Peyer's patch (tissue), 4 donors: ENCODE measurements around the gene RBM19.

ENCODE experiments used
- CTCF ChIP-seq, 6 experiments: fragments of 450-650 bp in 4 of 6; fragments of 200-600 bp in 2 of 6; sonication (generic) in 1 of 6; IDR thresholded peaks; one replicate each; pipeline ENCODE4 v1.5.1; 2017 to 2019; ENCODE audit warnings: antibody characterized with exemption in 6 of 6, mild to moderate bottlenecking in 3 of 6, moderate library complexity in 1 of 6
- POLR2A ChIP-seq, 2 donors: fragments of 450-650 bp; IDR thresholded peaks; one replicate each; pipeline ENCODE4 v1.5.1; 2017; ENCODE audit warnings: antibody characterized with exemption in 2 of 2, mild to moderate bottlenecking in 2 of 2, moderate library complexity in 2 of 2

- no peak for TF ChIP-seq CTCF (IDR thresholded peaks at IDR 0.05)
- TF ChIP-seq POLR2A (IDR thresholded peaks at IDR 0.05), result no peak
Measured at GRCh38 chr12:113896194-113896593, 69.9 kb downstream of the RBM19 start.
